GM21717 (cell line): ENCODE measurements around the gene PTPN11.
"Not testable (repeated sequence)": the region's sequence is repeated elsewhere in the genome, so short reads cannot be mapped to it uniquely, and the experiment has no call there.

Experiments
- ATAC-seq: cut with Tn5 transposase; IDR thresholded peaks from one replicate; pipeline ENCODE4 v1.9.1; 2021; ENCODE audit warnings: mild to moderate bottlenecking, moderate library complexity; ENCODE audit not compliant: unreplicated experiment

PTPN11 gene

GRCh38 chr12:112513471-112513870, 94.7 kb downstream of the PTPN11 start:
- no peak for ATAC-seq

- ATAC-seq = no peak
These were observed 95.7 kb downstream of the PTPN11 start for GRCh38 chr12:112514456-112514855.

- no peak for ATAC-seq
These were observed 96.3 kb downstream of the PTPN11 start for GRCh38 chr12:112514926-112515642.

- ATAC-seq = no peak
These were observed 97.1 kb downstream of the PTPN11 start for GRCh38 chr12:112515868-112516267.

- ATAC-seq = no peak
These were observed 99.1 kb downstream of the PTPN11 start for GRCh38 chr12:112517730-112518364.

GRCh38 chr12:112518365-112518735, 99.6 kb downstream of the PTPN11 start:
- no peak for ATAC-seq

GRCh38 chr12:112519841-112520340, 101.1 kb downstream of the PTPN11 start:
- not testable (repeated sequence) for ATAC-seq

- no peak for ATAC-seq
These were observed 105.1 kb downstream of the PTPN11 start for GRCh38 chr12:112523856-112524255.

GRCh38 chr12:112524269-112524668, 105.5 kb downstream of the PTPN11 start:
- ATAC-seq = no peak

GRCh38 chr12:112524676-112525425, 106.1 kb downstream of the PTPN11 start:
- no peak for ATAC-seq

- no peak for ATAC-seq
These were observed 106.7 kb downstream of the PTPN11 start for GRCh38 chr12:112525426-112525809.

GRCh38 chr12:112527082-112527481, 108.3 kb downstream of the PTPN11 start:
- ATAC-seq = no peak

- ATAC-seq = no peak
These were observed 108.8 kb downstream of the PTPN11 start for GRCh38 chr12:112527501-112527900.

- no peak for ATAC-seq
These were observed 109.8 kb downstream of the PTPN11 start for GRCh38 chr12:112528521-112528920.

GRCh38 chr12:112530941-112531340, 112.2 kb downstream of the PTPN11 start:
- ATAC-seq = no peak

GRCh38 chr12:112532106-112532505, 113.4 kb downstream of the PTPN11 start:
- ATAC-seq = no peak

GRCh38 chr12:112533528-112533927, 114.8 kb downstream of the PTPN11 start:
- no peak for ATAC-seq

- no peak for ATAC-seq
These were observed 116.3 kb downstream of the PTPN11 start for GRCh38 chr12:112535017-112535416.

GRCh38 chr12:112535637-112536366, 117.1 kb downstream of the PTPN11 start:
- ATAC-seq = no peak

- no peak for ATAC-seq
These were observed 117.6 kb downstream of the PTPN11 start for GRCh38 chr12:112536367-112536730.

GRCh38 chr12:112537710-112538396, 119.1 kb downstream of the PTPN11 start:
- no peak for ATAC-seq
